GM23338 (cell line): ENCODE results near the gene PPID. TPM values are rescaled to one million over a fixed set of nuclear protein-coding genes. Genes with fewer than 3 reads are reported as not detected.

Experiments used
- ATAC-seq: fragments of 200-7000 bp; cut with Tn5 transposase; 3 replicates; pipeline ENCODE4 v1.9.1; 2020
- DNase-seq: peaks from one replicate; pipeline ENCODE4 v3.0.0-alpha.2; 2015; ENCODE audit warnings: low spot score
- H2AFZ ChIP-seq: fragments of 200-600 bp; sonication (generic); 2 replicates; pipeline ENCODE4 v1.8.0; 2016; ENCODE audit warnings: antibody characterized with exemption, mild to moderate bottlenecking, moderate library complexity
- H3F3A ChIP-seq: fragments of 200-600 bp; sonication (generic); replicated peaks from 2 replicates; pipeline ENCODE4 v1.8.0; 2017; ENCODE audit warnings: antibody characterized with exemption, mixed run types, low read depth
- H3K27ac ChIP-seq: fragments of 200-600 bp; sonication (generic); 2 replicates; pipeline ENCODE4 v1.6.1; 2016; ENCODE audit warnings: low read depth
- H3K27me3 ChIP-seq: fragments of 200-600 bp; sonication (generic); 2 replicates; pipeline ENCODE4 v1.8.0; 2016; ENCODE audit warnings: mild to moderate bottlenecking, mixed run types, moderate library complexity; ENCODE audit not compliant: insufficient read depth
- H3K36me3 ChIP-seq: fragments of 200-600 bp; sonication (generic); 2 replicates; pipeline ENCODE4 v1.8.0; 2016; ENCODE audit warnings: mild to moderate bottlenecking; ENCODE audit not compliant: insufficient read depth
- H3K4me1 ChIP-seq: fragments of 200-600 bp; sonication (generic); 2 replicates; pipeline ENCODE4 v1.8.0; 2016; ENCODE audit warnings: mild to moderate bottlenecking, moderate library complexity; ENCODE audit not compliant: insufficient read depth
- H3K4me2 ChIP-seq: fragments of 200-600 bp; sonication (generic); 2 replicates; pipeline ENCODE4 v1.7.1; 2017; ENCODE audit warnings: mixed run types
- H3K4me3 ChIP-seq: fragments of 200-600 bp; sonication (generic); 2 replicates; pipeline ENCODE4 v1.6.1; 2016; ENCODE audit warnings: mixed run types
- H3K79me2 ChIP-seq: fragments of 200-600 bp; sonication (generic); replicated peaks from 2 replicates; pipeline ENCODE4 v1.8.0; 2017; ENCODE audit warnings: mild to moderate bottlenecking; ENCODE audit not compliant: insufficient read depth
- H3K9me2 ChIP-seq: fragments of 200-600 bp; sonication (generic); 2 replicates; pipeline ENCODE4 v1.8.0; 2017; ENCODE audit not compliant: insufficient read depth
- H4K20me1 ChIP-seq: fragments of 200-600 bp; sonication (generic); replicated peaks from 2 replicates; pipeline ENCODE4 v1.8.0; 2017; ENCODE audit warnings: mild to moderate bottlenecking; ENCODE audit not compliant: insufficient read depth
- H3K27ac Mint-ChIP-seq: 2 replicates; pipeline ENCODE4 v1.8.0; 2020; ENCODE audit warnings: inconsistent platforms, mild to moderate bottlenecking, moderate library complexity, mixed read lengths
- H3K27me3 Mint-ChIP-seq: 3 replicates; pipeline ENCODE4 v1.8.0; 2022; ENCODE audit warnings: low read depth, mild to moderate bottlenecking, moderate library complexity, mixed read lengths, inconsistent platforms; ENCODE audit not compliant: insufficient read depth, poor library complexity
- H3K36me3 Mint-ChIP-seq: 3 replicates; pipeline ENCODE4 v1.8.0; 2021; ENCODE audit warnings: low read depth, mild to moderate bottlenecking, inconsistent platforms, moderate library complexity, mixed read lengths
- H3K4me1 Mint-ChIP-seq: 3 replicates; pipeline ENCODE4 v1.8.0; 2020; ENCODE audit warnings: mild to moderate bottlenecking, inconsistent platforms, mixed read lengths
- H3K4me3 Mint-ChIP-seq: 3 replicates; pipeline ENCODE4 v1.8.0; 2021; ENCODE audit warnings: moderate library complexity, mild to moderate bottlenecking, inconsistent platforms, mixed read lengths
- H3K9me3 Mint-ChIP-seq: 3 replicates; pipeline ENCODE4 v1.8.0; 2020; ENCODE audit warnings: moderate library complexity, mild to moderate bottlenecking, inconsistent platforms, mixed read lengths
- CREB1 ChIP-seq: fragments of 250-450 bp; sonication (Bioruptor Pico); IDR thresholded peaks from 2 replicates; pipeline ENCODE4 v1.5.0; 2020; ENCODE audit warnings: low read depth, mild to moderate bottlenecking, moderate library complexity
- EZH2 ChIP-seq: fragments of 200-600 bp; sonication (generic); IDR thresholded peaks from one replicate; pipeline ENCODE4 v1.8.0; 2017; ENCODE audit warnings: antibody characterized with exemption, mild to moderate bottlenecking, low read depth; ENCODE audit not compliant: unreplicated experiment
- EZH2phosphoT487 ChIP-seq: fragments of 200-600 bp; sonication (generic); IDR thresholded peaks from one replicate; pipeline ENCODE4 v1.8.1; 2018; ENCODE audit warnings: antibody characterized with exemption; ENCODE audit not compliant: unreplicated experiment
- JUNB ChIP-seq: IDR thresholded peaks from one replicate; pipeline ENCODE4 v1.6.1; 2016; ENCODE audit warnings: antibody characterized with exemption; ENCODE audit not compliant: unreplicated experiment
- NANOG ChIP-seq: IDR thresholded peaks from 2 replicates; pipeline ENCODE4 v1.6.1; 2016; ENCODE audit warnings: antibody characterized with exemption, borderline replicate concordance
- POLR2AphosphoS5 ChIP-seq: IDR thresholded peaks from 2 replicates; pipeline ENCODE4 v1.6.1; 2016; ENCODE audit warnings: antibody characterized with exemption, low read depth
- STAT1 ChIP-seq: IDR thresholded peaks from one replicate; pipeline ENCODE4 v1.6.1; 2016; ENCODE audit warnings: antibody characterized with exemption; ENCODE audit not compliant: unreplicated experiment
- ZNF114 ChIP-seq: fragments of 250-450 bp; sonication (Bioruptor Pico); IDR thresholded peaks from 2 replicates; pipeline ENCODE4 v1.5.0; 2020; ENCODE audit warnings: mild to moderate bottlenecking, moderate library complexity
- ZNF331 ChIP-seq: fragments of 250-450 bp; sonication (Bioruptor Pico); IDR thresholded peaks from 2 replicates; pipeline ENCODE4 v1.5.0; 2020; ENCODE audit warnings: low read depth, mild to moderate bottlenecking, moderate library complexity
- polyA plus RNA-seq: library from polyadenylated mRNA; unstranded; fragments of >200 nt; fragmentation: Nextera tagmentation; extraction: Ambion mirVana; gene quantifications from 2 replicates; pipeline ENCODE4 v1.2.1, GENCODE V29; 2016
- total RNA-seq: library from RNA; depleted of rRNA; stranded (reverse); fragments of >200 nt; shearing (Covaris generic); gene quantifications from 2 replicates; pipeline ENCODE4 v1.2.3, GENCODE V29; 2014
- TF ChIP-seq, protein P1 (sequence below): IDR thresholded peaks from 2 replicates; pipeline ENCODE4 v1.6.1; 2016; ENCODE audit warnings: antibody characterized with exemption
- TF ChIP-seq, protein P2 (sequence below): fragments of 250-450 bp; sonication (Bioruptor Pico); IDR thresholded peaks from 2 replicates; pipeline ENCODE4 v1.5.0; 2020; ENCODE audit warnings: mild to moderate bottlenecking, moderate library complexity
- TF ChIP-seq, protein P3 (sequence below): IDR thresholded peaks from one replicate; pipeline ENCODE4 v1.6.1; 2018; ENCODE audit warnings: antibody characterized with exemption; ENCODE audit not compliant: unreplicated experiment
- TF ChIP-seq, protein P4 (sequence below), 2 experiments: fragments of 200-600 bp in 1 of 2; sonication (generic) in 1 of 2; conservative IDR thresholded peaks; 2 replicates each; pipeline versions ENCODE4 v1.5.1 to v1.6.1; 2016 to 2017; ENCODE audit warnings: antibody characterized with exemption in 2 of 2, low read depth in 2 of 2, mild to moderate bottlenecking in 2 of 2, moderate library complexity in 1 of 2

PPID gene
- total and polyA plus RNA-seq, 2 experiments from 2014 or later: 56.6 to 66.2 TPM

DNA sequence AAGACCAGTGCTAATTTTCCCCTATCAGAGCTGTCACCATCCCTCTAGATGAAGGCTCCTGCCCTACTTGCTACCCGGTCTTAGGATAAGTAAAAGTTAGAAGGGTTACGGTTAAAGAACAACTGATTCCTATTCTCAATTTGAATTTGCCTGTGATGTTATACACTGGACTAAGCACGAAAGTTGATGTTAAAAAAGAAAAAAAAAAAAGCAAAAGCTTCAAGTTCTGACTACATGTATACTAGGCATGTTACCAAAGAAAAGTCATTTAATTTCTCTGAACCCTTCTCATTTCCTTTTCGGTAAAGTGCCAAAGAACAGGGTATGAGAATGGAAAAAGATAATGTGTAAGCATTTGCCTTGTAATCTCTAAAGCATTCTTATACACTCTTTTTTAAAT lies 1.4 kb upstream of the PPID start:
- Mint-ChIP-seq H3K27ac (no peak overlapping the region), H3K4me3 (no peak overlapping the region; the same call in 2 of the 3 replicates), H3K4me1 (peaks cover 10% of the 10 kb centered on the region), H3K36me3 (peaks cover 19% of the 10 kb centered on the region; the same call in 2 of the 3 replicates), H3K27me3 (peaks cover 3% of the 10 kb centered on the region), H3K9me3 (no peaks in the 10 kb centered on the region)
- 0 out of 2 replicates have a peak, but pooled peaks cover 8% of the 10 kb centered on the region for H3K4me1 ChIP-seq
- H3F3A ChIP-seq: 0 out of 2 replicates have a peak, but pooled peaks cover 3% of the 10 kb centered on the region
- DNase-seq (no peak), ATAC-seq (no peak)
- TF ChIP-seq NANOG: no peak
- no peak for TF ChIP-seq JUNB
- TF ChIP-seq, protein P1, sequence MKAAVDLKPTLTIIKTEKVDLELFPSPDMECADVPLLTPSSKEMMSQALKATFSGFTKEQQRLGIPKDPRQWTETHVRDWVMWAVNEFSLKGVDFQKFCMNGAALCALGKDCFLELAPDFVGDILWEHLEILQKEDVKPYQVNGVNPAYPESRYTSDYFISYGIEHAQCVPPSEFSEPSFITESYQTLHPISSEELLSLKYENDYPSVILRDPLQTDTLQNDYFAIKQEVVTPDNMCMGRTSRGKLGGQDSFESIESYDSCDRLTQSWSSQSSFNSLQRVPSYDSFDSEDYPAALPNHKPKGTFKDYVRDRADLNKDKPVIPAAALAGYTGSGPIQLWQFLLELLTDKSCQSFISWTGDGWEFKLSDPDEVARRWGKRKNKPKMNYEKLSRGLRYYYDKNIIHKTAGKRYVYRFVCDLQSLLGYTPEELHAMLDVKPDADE: no peak
- no peak for TF ChIP-seq CREB1
- no peak for TF ChIP-seq EZH2
- TF ChIP-seq, protein P2, sequence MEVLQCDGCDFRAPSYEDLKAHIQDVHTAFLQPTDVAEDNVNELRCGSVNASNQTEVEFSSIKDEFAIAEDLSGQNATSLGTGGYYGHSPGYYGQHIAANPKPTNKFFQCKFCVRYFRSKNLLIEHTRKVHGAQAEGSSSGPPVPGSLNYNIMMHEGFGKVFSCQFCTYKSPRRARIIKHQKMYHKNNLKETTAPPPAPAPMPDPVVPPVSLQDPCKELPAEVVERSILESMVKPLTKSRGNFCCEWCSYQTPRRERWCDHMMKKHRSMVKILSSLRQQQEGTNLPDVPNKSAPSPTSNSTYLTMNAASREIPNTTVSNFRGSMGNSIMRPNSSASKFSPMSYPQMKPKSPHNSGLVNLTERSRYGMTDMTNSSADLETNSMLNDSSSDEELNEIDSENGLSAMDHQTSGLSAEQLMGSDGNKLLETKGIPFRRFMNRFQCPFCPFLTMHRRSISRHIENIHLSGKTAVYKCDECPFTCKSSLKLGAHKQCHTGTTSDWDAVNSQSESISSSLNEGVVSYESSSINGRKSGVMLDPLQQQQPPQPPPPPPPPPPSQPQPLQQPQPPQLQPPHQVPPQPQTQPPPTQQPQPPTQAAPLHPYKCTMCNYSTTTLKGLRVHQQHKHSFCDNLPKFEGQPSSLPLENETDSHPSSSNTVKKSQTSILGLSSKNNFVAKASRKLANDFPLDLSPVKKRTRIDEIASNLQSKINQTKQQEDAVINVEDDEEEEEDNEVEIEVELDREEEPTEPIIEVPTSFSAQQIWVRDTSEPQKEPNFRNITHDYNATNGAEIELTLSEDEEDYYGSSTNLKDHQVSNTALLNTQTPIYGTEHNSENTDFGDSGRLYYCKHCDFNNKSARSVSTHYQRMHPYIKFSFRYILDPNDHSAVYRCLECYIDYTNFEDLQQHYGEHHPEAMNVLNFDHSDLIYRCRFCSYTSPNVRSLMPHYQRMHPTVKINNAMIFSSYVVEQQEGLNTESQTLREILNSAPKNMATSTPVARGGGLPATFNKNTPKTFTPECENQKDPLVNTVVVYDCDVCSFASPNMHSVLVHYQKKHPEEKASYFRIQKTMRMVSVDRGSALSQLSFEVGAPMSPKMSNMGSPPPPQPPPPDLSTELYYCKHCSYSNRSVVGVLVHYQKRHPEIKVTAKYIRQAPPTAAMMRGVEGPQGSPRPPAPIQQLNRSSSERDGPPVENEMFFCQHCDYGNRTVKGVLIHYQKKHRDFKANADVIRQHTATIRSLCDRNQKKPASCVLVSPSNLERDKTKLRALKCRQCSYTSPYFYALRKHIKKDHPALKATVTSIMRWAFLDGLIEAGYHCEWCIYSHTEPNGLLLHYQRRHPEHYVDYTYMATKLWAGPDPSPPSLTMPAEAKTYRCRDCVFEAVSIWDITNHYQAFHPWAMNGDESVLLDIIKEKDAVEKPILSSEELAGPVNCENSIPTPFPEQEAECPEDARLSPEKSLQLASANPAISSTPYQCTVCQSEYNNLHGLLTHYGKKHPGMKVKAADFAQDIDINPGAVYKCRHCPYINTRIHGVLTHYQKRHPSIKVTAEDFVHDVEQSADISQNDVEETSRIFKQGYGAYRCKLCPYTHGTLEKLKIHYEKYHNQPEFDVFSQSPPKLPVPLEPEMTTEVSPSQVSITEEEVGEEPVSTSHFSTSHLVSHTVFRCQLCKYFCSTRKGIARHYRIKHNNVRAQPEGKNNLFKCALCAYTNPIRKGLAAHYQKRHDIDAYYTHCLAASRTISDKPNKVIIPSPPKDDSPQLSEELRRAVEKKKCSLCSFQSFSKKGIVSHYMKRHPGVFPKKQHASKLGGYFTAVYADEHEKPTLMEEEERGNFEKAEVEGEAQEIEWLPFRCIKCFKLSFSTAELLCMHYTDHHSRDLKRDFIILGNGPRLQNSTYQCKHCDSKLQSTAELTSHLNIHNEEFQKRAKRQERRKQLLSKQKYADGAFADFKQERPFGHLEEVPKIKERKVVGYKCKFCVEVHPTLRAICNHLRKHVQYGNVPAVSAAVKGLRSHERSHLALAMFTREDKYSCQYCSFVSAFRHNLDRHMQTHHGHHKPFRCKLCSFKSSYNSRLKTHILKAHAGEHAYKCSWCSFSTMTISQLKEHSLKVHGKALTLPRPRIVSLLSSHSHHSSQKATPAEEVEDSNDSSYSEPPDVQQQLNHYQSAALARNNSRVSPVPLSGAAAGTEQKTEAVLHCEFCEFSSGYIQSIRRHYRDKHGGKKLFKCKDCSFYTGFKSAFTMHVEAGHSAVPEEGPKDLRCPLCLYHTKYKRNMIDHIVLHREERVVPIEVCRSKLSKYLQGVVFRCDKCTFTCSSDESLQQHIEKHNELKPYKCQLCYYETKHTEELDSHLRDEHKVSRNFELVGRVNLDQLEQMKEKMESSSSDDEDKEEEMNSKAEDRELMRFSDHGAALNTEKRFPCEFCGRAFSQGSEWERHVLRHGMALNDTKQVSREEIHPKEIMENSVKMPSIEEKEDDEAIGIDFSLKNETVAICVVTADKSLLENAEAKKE (CRISPR knock-in tag): no peak
- TF ChIP-seq POLR2AphosphoS5: no peak
- TF ChIP-seq, protein P3, sequence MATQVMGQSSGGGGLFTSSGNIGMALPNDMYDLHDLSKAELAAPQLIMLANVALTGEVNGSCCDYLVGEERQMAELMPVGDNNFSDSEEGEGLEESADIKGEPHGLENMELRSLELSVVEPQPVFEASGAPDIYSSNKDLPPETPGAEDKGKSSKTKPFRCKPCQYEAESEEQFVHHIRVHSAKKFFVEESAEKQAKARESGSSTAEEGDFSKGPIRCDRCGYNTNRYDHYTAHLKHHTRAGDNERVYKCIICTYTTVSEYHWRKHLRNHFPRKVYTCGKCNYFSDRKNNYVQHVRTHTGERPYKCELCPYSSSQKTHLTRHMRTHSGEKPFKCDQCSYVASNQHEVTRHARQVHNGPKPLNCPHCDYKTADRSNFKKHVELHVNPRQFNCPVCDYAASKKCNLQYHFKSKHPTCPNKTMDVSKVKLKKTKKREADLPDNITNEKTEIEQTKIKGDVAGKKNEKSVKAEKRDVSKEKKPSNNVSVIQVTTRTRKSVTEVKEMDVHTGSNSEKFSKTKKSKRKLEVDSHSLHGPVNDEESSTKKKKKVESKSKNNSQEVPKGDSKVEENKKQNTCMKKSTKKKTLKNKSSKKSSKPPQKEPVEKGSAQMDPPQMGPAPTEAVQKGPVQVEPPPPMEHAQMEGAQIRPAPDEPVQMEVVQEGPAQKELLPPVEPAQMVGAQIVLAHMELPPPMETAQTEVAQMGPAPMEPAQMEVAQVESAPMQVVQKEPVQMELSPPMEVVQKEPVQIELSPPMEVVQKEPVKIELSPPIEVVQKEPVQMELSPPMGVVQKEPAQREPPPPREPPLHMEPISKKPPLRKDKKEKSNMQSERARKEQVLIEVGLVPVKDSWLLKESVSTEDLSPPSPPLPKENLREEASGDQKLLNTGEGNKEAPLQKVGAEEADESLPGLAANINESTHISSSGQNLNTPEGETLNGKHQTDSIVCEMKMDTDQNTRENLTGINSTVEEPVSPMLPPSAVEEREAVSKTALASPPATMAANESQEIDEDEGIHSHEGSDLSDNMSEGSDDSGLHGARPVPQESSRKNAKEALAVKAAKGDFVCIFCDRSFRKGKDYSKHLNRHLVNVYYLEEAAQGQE: no peak
- no peak for TF ChIP-seq EZH2phosphoT487
- no peak for TF ChIP-seq ZNF331 (CRISPR knock-in tag)
- no peak for TF ChIP-seq STAT1
- TF ChIP-seq, protein P4, sequence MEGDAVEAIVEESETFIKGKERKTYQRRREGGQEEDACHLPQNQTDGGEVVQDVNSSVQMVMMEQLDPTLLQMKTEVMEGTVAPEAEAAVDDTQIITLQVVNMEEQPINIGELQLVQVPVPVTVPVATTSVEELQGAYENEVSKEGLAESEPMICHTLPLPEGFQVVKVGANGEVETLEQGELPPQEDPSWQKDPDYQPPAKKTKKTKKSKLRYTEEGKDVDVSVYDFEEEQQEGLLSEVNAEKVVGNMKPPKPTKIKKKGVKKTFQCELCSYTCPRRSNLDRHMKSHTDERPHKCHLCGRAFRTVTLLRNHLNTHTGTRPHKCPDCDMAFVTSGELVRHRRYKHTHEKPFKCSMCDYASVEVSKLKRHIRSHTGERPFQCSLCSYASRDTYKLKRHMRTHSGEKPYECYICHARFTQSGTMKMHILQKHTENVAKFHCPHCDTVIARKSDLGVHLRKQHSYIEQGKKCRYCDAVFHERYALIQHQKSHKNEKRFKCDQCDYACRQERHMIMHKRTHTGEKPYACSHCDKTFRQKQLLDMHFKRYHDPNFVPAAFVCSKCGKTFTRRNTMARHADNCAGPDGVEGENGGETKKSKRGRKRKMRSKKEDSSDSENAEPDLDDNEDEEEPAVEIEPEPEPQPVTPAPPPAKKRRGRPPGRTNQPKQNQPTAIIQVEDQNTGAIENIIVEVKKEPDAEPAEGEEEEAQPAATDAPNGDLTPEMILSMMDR (conservative IDR thresholded peaks at IDR 0.05; ENCODE audit: low read depth in 2 of 2): no peak
- TF ChIP-seq ZNF114 (CRISPR knock-in tag): no peak
- peaks cover 21% of the 10 kb centered on the region for H3K79me2 ChIP-seq
- peaks cover 7% of the 10 kb centered on the region; the same call in 1 of the 2 replicates for H3K36me3 ChIP-seq
- H3K27ac ChIP-seq: no peak overlapping the region
- no peaks in the 10 kb centered on the region for H3K27me3 ChIP-seq
- H3K4me2 ChIP-seq: no peak overlapping the region
- no peak overlapping the region for H2AFZ ChIP-seq
- no peaks in the 10 kb centered on the region for H3K9me2 ChIP-seq
- H3K4me3 ChIP-seq: no peak overlapping the region
- no peaks in the 10 kb centered on the region for H4K20me1 ChIP-seq
